Natural killer cell (primary cell): ENCODE data around the gene NFIB. TPM values are rescaled to one million over a fixed set of nuclear protein-coding genes. Genes with fewer than 3 reads are reported as not detected.

Source experiments
- ATAC-seq, 3 donors: fragments of 150-1000 bp in 2 of 3; fragments of 200-7000 bp in 1 of 3; cut with Tn5 transposase; 1 replicate in 1 of 3; 2 replicates in 2 of 3; pipeline ENCODE4 v1.10.0; 2021; ENCODE audit warnings: mild to moderate bottlenecking in 2 of 3, moderate library complexity in 2 of 3
- DNase-seq, 2 donors: peaks; one replicate each; pipeline versions ENCODE4 v3.0.0 to v3.0.0-alpha.2; 2013 to 2021; ENCODE audit warnings: mixed read lengths in 1 of 2
- H3K27ac ChIP-seq: one replicate; pipeline ENCODE4 v1.5.1; 2013; ENCODE audit warnings: mild to moderate bottlenecking, low read length
- H3K27me3 ChIP-seq: one replicate; pipeline ENCODE4 v1.6.1; 2013; ENCODE audit warnings: low read length; ENCODE audit not compliant: control insufficient read depth, insufficient read depth
- H3K36me3 ChIP-seq: one replicate; pipeline ENCODE4 v1.6.1; 2013; ENCODE audit warnings: low read length; ENCODE audit not compliant: control insufficient read depth, insufficient read depth
- H3K4me1 ChIP-seq: one replicate; pipeline ENCODE4 v1.6.1; 2013; ENCODE audit warnings: low read length; ENCODE audit not compliant: control insufficient read depth, insufficient read depth
- H3K4me3 ChIP-seq: one replicate; pipeline ENCODE4 v1.5.1; 2013; ENCODE audit warnings: low read length
- H3K9me3 ChIP-seq: one replicate; pipeline ENCODE4 v1.6.1; 2013; ENCODE audit warnings: low read length; ENCODE audit not compliant: control insufficient read depth, insufficient read depth
- H3K27ac Mint-ChIP-seq, 2 donors: one replicate each; pipeline ENCODE4 v1.8.0; 2022; ENCODE audit warnings: mild to moderate bottlenecking in 2 of 2, mixed read lengths in 2 of 2, moderate library complexity in 1 of 2
- H3K27me3 Mint-ChIP-seq, 2 donors: one replicate each; pipeline ENCODE4 v1.8.0; 2022; ENCODE audit warnings: low read depth in 2 of 2, mixed read lengths in 2 of 2
- H3K36me3 Mint-ChIP-seq: one replicate; pipeline ENCODE4 v1.8.0; 2022; ENCODE audit warnings: mixed read lengths
- H3K4me1 Mint-ChIP-seq, 2 donors: one replicate each; pipeline ENCODE4 v1.8.0; 2022; ENCODE audit warnings: mixed read lengths in 2 of 2
- H3K4me3 Mint-ChIP-seq: one replicate; pipeline ENCODE4 v1.8.0; 2022; ENCODE audit warnings: mild to moderate bottlenecking, moderate library complexity, mixed read lengths
- H3K9me3 Mint-ChIP-seq, 2 donors: one replicate each; pipeline ENCODE4 v1.8.0; 2022; ENCODE audit warnings: mixed read lengths in 2 of 2
- WGBS: methylation state at CpG from one replicate; pipeline ENCODE4 v1.1.7; 2013; ENCODE audit warnings: missing lambda C conversion rate; ENCODE audit not compliant: insufficient coverage; 5-methylcytosine and 5-hydroxymethylcytosine counted together
- intact Hi-C: fragments of 100-400 bp; cut with micrococcal nuclease; formaldehyde crosslinking; loops from one replicate; pipeline ENCODE4 v1.14.2; 2022
- total RNA-seq, 4 donors: library from RNA; stranded (reverse); fragments of 120-200 nt in 1 of 4; gene quantifications; one replicate each; pipeline versions ENCODE4 v1.2.3 to v1.2.4, GENCODE V29; 2013 to 2022
- TF ChIP-seq, protein P1 (sequence below): fragments of 200-600 bp; IDR thresholded peaks from one replicate; pipeline ENCODE4 v1.8.0; 2022; ENCODE audit warnings: antibody characterized with exemption

The NFIB gene
- total RNA-seq, 3 donors from 2014 or later (not counting 1 experiment from before 2014, with no cell fraction given), result 0.20 to 0.21 TPM; not detected in 1

DNA sequence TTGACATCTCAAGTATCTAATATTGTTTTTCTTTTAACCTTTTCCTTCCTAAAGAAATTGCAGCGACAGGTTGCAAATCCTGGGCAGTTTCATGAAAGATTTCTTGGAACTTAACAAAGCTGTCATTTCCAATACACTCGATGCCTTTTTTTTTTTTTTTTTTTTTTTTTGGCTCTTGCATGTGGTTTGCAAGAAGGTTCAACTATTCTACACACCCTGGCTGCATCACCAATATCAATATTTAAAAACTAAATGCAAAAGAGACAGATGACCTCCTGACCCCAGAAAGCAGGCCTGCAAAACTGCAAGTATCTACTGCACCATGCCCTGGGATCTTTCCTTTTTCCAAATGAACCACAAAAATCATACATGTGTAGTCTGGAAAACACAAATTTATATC, 4.4 kb upstream of the NFIB start:
- Histone ChIP-seq H3K9me3 (no peaks in the 10 kb centered on the region), H3K36me3 (no peaks in the 10 kb centered on the region), H3K4me3 (no peak overlapping the region), H3K27me3 (peaks cover 21% of the 10 kb centered on the region), H3K27ac (no peak overlapping the region), H3K4me1 (peaks cover 27% of the 10 kb centered on the region)
- 100% methylated on average over 2 of the region's 2 CpGs for WGBS
- TF ChIP-seq, protein P1, sequence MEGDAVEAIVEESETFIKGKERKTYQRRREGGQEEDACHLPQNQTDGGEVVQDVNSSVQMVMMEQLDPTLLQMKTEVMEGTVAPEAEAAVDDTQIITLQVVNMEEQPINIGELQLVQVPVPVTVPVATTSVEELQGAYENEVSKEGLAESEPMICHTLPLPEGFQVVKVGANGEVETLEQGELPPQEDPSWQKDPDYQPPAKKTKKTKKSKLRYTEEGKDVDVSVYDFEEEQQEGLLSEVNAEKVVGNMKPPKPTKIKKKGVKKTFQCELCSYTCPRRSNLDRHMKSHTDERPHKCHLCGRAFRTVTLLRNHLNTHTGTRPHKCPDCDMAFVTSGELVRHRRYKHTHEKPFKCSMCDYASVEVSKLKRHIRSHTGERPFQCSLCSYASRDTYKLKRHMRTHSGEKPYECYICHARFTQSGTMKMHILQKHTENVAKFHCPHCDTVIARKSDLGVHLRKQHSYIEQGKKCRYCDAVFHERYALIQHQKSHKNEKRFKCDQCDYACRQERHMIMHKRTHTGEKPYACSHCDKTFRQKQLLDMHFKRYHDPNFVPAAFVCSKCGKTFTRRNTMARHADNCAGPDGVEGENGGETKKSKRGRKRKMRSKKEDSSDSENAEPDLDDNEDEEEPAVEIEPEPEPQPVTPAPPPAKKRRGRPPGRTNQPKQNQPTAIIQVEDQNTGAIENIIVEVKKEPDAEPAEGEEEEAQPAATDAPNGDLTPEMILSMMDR, result no peak
- ATAC-seq, result no peak
- no peak overlapping the region for H3K4me3 Mint-ChIP-seq
- H3K36me3 Mint-ChIP-seq, result no peaks in the 10 kb centered on the region
- peaks cover 27 to 40% of the 10 kb centered on the region in 2 donors for H3K4me1 Mint-ChIP-seq
- no peak overlapping the region for H3K27ac Mint-ChIP-seq
- intact Hi-C loops, result no loop called here
- DNase-seq, result no peak
- peaks cover 36 to 44% of the 10 kb centered on the region in 2 donors for H3K27me3 Mint-ChIP-seq
- peaks cover 3 to 6% of the 10 kb centered on the region in 2 donors for H3K9me3 Mint-ChIP-seq

DNA sequence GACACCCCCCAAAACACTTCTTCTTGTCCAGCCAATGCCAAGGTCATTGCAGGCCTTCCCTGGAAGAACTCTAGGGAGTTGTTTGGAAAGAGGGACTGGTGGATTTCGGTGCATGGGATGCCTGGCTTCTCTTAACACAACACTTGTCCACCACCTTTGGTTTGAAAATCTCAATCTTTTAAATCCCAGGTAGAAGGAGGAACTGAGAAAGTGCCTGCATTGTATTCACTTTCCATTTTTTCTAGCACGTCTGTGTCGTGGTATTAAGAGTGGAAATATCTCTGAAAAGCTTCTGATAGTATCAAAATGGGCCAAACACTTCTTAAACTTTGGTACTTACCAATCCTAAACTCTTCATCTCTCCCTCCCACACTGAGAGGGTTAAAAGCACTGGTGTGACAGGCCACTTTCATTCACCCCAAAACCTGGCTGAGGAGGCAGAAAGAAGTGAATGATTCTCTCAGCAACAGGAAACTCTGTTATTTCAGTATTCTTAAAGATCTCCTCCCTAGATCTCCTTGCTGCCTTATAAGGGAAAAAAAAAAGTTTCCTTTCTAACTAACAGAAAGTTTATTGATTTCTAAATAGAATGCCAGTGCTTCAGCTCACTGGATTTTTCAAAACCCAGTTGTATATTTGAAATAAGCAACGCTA, 3.9 kb upstream of the NFIB start:
- TF ChIP-seq, protein P1, result no peak
- ATAC-seq, result no peak
- intact Hi-C loops, result no loop called here
- 86% methylated on average over 2 of the region's 4 CpGs for WGBS
- no peaks in the 10 kb centered on the region for H3K9me3 ChIP-seq
- H3K27ac ChIP-seq, result no peak overlapping the region
- peaks cover 26% of the 10 kb centered on the region for H3K4me1 ChIP-seq
- Mint-ChIP-seq H3K27me3 (peaks cover 37 to 41% of the 10 kb centered on the region in 2 donors), H3K4me1 (peaks cover 23 to 38% of the 10 kb centered on the region in 2 donors), H3K4me3 (peak overlapping the region; percentile 37), H3K9me3 (peaks cover 3 to 6% of the 10 kb centered on the region in 2 donors), H3K36me3 (no peaks in the 10 kb centered on the region), H3K27ac (no peak overlapping the region)
- H3K4me3 ChIP-seq, result no peak overlapping the region
- DNase-seq, result no peak
- H3K27me3 ChIP-seq, result peaks cover 24% of the 10 kb centered on the region
- H3K36me3 ChIP-seq, result no peaks in the 10 kb centered on the region

DNA sequence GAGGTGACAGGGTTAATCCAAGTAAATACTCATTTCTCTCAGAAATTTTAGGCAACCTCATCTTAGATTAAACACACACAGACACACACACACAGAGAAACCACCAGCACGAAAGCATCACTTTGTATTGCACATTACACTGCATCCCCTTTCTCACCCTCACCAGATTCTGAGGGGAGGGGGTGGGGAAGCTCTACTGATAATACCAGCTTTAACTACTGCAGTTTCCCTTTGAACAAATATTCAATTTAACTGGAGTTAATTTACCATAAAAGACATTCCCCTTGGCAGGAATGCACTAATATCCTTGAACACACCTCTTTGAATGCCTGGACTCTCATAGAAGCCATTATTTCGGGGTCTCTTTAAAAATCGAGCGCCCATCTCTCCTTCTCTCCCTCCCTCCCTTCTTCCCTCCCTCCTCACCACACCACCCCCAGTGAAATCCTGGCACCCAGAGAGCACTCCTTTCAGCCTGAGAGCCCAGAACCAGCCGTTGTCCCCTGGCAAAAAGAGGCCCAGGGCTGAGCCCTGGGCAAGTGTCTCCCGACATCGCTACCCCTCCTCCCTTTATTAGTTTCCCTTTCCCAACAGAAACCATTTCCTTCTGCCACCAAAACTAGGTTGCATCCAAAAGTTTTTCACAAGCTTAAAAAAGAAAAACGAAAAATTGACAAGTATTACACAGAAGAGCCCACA, 2.8 kb upstream of the NFIB start:
- H3K36me3 ChIP-seq, result no peaks in the 10 kb centered on the region
- TF ChIP-seq, protein P1, result no peak
- DNase-seq (no peak), ATAC-seq (no peak)
- no peak overlapping the region for H3K27ac ChIP-seq
- peaks cover 3 to 6% of the 10 kb centered on the region in 2 donors for H3K9me3 Mint-ChIP-seq
- H3K36me3 Mint-ChIP-seq, result no peaks in the 10 kb centered on the region
- H3K4me3 ChIP-seq, result no peak overlapping the region
- intact Hi-C loops, result no loop called here
- H3K4me1 Mint-ChIP-seq, result peaks cover 20 to 31% of the 10 kb centered on the region in 2 donors
- peaks cover 44 to 50% of the 10 kb centered on the region in 2 donors for H3K27me3 Mint-ChIP-seq
- H3K27me3 ChIP-seq, result peaks cover 35% of the 10 kb centered on the region
- peaks cover 20% of the 10 kb centered on the region for H3K4me1 ChIP-seq
- WGBS, result 89% methylated on average over 7 of the region's 8 CpGs
- H3K27ac Mint-ChIP-seq, result no peak overlapping the region
- peak overlapping the region; percentile 69 for H3K4me3 Mint-ChIP-seq
- H3K9me3 ChIP-seq, result no peaks in the 10 kb centered on the region
